Cerebellar nuclear complex (tissue), 1 donor: ENCODE results near the gene ETS2.

ENCODE experiments used
- DNase-seq, 2 experiments: peaks; one replicate each; lab custom pipeline; 2025; lab: John Stamatoyannopoulos, UW

ETS2 gene

GRCh38 chr21:38861989-38862683 is 56.4 kb downstream of the ETS2 start:
- DNase-seq: no peak

- no peak for DNase-seq
Observed at GRCh38 chr21:38863291-38863690, 57.6 kb downstream of the ETS2 start.

DNA sequence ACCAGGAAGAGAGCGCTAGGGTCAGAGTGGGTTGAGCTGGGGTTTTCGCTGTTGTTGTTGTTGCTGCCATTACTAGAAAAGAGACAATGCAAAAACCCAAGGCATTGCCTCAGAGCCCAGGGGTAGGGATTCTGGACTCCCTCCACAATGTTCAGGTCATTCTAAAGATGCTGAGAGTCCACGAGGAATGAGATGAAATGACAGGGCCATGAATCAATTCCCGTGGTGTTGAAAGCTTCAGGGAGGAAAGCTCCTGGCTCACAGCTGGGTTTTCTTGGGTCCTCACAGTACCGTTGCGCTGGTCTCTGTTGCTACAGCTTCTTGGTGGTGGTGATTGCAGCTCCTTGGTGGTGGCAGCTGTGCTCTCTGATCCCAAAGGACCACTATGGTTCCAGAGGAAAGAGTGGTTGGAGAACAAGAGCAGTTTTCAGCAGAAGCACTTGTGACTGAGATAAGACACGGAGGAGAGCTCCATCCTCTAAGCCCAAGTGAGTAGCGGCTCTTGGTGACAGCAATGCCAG is 58.2 kb downstream of the ETS2 start:
- DNase-seq: no peak

GRCh38 chr21:38864964-38865363 is 59.2 kb downstream of the ETS2 start:
- DNase-seq: no peak

GRCh38 chr21:38869196-38869595 is 63.5 kb downstream of the ETS2 start:
- DNase-seq: no peak

GRCh38 chr21:38869946-38870345 is 64.2 kb downstream of the ETS2 start:
- DNase-seq: no peak
